Endothelial cell of umbilical vein (primary cell): Measurements from ENCODE around the gene DARS1. TPM values are rescaled to one million over a fixed set of nuclear protein-coding genes. Genes with fewer than 3 reads are reported as not detected.
A peak's percentile ranks its signal among the peaks of the same experiment; 100 is the strongest.

Source experiments
- BruUV-seq: library from RNA; stranded (reverse); fragments of 400-500 nt; replicated peaks from 2 replicates; lab custom pipeline; 2021; lab: Mats Ljungman, UMichigan
- CTCF ChIA-PET: fragments of 300-600, 350-600 bp; sonication (Branson Sonifier 250); formaldehyde crosslinking; loops from one replicate; lab custom pipeline; 2021; ENCODE audit warnings: antibody characterized with exemption, inconsistent platforms; lab: Charles Lee
- POLR2A ChIA-PET: fragments of 300-600, 350-600 bp; sonication (Branson Sonifier 250); formaldehyde crosslinking; loops from one replicate; lab custom pipeline; 2021; ENCODE audit warnings: antibody characterized with exemption, inconsistent platforms; lab: Charles Lee
- DNase-seq: peaks from one replicate; pipeline ENCODE4 v3.0.0-alpha.2; 2011; ENCODE audit warnings: low read depth, low spot score
- FAIRE-seq: peaks from 2 replicates; lab custom pipeline; 2011; peaks lifted over from hg19 to GRCh38; lab: Jason Lieb, UNC
- H2AFZ ChIP-seq: 2 replicates; pipeline ENCODE4 v1.6.0; 2012; ENCODE audit warnings: low read depth, low read length, control low read depth, inconsistent platforms
- H3K27ac ChIP-seq: 2 replicates; pipeline ENCODE4 v1.5.1; 2011; ENCODE audit warnings: low read depth, mild to moderate bottlenecking, control low read depth, low read length, moderate library complexity; ENCODE audit not compliant: insufficient read depth
- H3K27me3 ChIP-seq, 2 experiments: 2 replicates each; pipeline versions ENCODE4 v1.6.0 to v1.6.1; 2011; ENCODE audit warnings: low read length in 2 of 2, mixed read lengths in 1 of 2; ENCODE audit not compliant: control insufficient read depth in 2 of 2, insufficient read depth in 2 of 2
- H3K36me3 ChIP-seq, 2 experiments: 2 replicates in 1 of 2; 3 replicates in 1 of 2; pipeline ENCODE4 v1.5.1; 2011; ENCODE audit warnings: low read length in 2 of 2, mild to moderate bottlenecking in 1 of 2, moderate library complexity in 1 of 2; ENCODE audit not compliant: control insufficient read depth in 2 of 2, insufficient read depth in 2 of 2; ENCODE audit errors: extremely low read depth in 1 of 2
- H3K4me1 ChIP-seq: 3 replicates; pipeline ENCODE4 v1.5.1; 2011; ENCODE audit warnings: mild to moderate bottlenecking, low read length; ENCODE audit not compliant: control insufficient read depth, insufficient read depth; ENCODE audit errors: extremely low read depth
- H3K4me2 ChIP-seq: 2 replicates; pipeline ENCODE4 v1.6.1; 2011; ENCODE audit warnings: low read length, control low read depth, mixed read lengths; ENCODE audit not compliant: insufficient read depth
- H3K4me3 ChIP-seq, 3 experiments: fragments of 200-600 bp in 1 of 3; sonication (generic), shearing (Covaris generic) in 1 of 3; replicated peaks in 1 of 3; 2 replicates each; pipeline ENCODE4 v1.5.1; 2011 to 2016; ENCODE audit warnings: control low read depth in 3 of 3, low read length in 3 of 3, mild to moderate bottlenecking in 2 of 3, inconsistent platforms in 1 of 3, low read depth in 1 of 3, moderate library complexity in 1 of 3; ENCODE audit not compliant: insufficient read depth in 1 of 3
- H3K79me2 ChIP-seq: 2 replicates; pipeline ENCODE4 v1.6.0; 2012; ENCODE audit warnings: low read length, inconsistent platforms; ENCODE audit not compliant: control insufficient read depth, insufficient read depth
- H3K9ac ChIP-seq: replicated peaks from 2 replicates; pipeline ENCODE3; 2011; ENCODE audit warnings: low read length, control low read depth; ENCODE audit not compliant: insufficient read depth; ENCODE audit errors: extremely low read depth
- H3K9me1 ChIP-seq: replicated peaks from 3 replicates; pipeline ENCODE4 v1.6.0; 2011; ENCODE audit warnings: mild to moderate bottlenecking, low read length; ENCODE audit not compliant: control insufficient read depth, insufficient read depth; ENCODE audit errors: extremely low read depth
- H3K9me3 ChIP-seq: replicated peaks from 2 replicates; pipeline ENCODE4 v1.5.1; 2012; ENCODE audit warnings: low read length, inconsistent platforms; ENCODE audit not compliant: control insufficient read depth, insufficient read depth
- H4K20me1 ChIP-seq: replicated peaks from 2 replicates; pipeline ENCODE3; 2011; ENCODE audit warnings: mild to moderate bottlenecking, low read length; ENCODE audit not compliant: control insufficient read depth, insufficient read depth; ENCODE audit errors: extremely low read depth
- EZH2 ChIP-seq: IDR thresholded peaks from 2 replicates; pipeline ENCODE4 v1.6.1; 2012; ENCODE audit warnings: borderline replicate concordance, low read depth, mild to moderate bottlenecking, moderate library complexity, low read length, inconsistent platforms; ENCODE audit not compliant: severe bottlenecking
- FOS ChIP-seq: IDR thresholded peaks from 2 replicates; pipeline ENCODE4 v1.6.1; 2011; ENCODE audit warnings: mild to moderate bottlenecking, low read length, moderate library complexity, borderline replicate concordance; ENCODE audit not compliant: insufficient read depth
- GATA2 ChIP-seq: IDR thresholded peaks from 2 replicates; pipeline ENCODE4 v1.7.0; 2011; ENCODE audit warnings: low read depth, mild to moderate bottlenecking, moderate library complexity, mixed read lengths, low read length; ENCODE audit not compliant: insufficient read length, insufficient read depth
- JUN ChIP-seq: IDR thresholded peaks from 2 replicates; pipeline ENCODE4 v1.6.1; 2011; ENCODE audit warnings: borderline replicate concordance, low read depth; ENCODE audit not compliant: insufficient read length, insufficient read depth
- MYC ChIP-seq: IDR thresholded peaks from one replicate; pipeline ENCODE4 v1.6.1; 2011; ENCODE audit warnings: mild to moderate bottlenecking, low read depth, low read length
- POLR2A ChIP-seq: IDR thresholded peaks from 2 replicates; pipeline ENCODE4 v1.6.1; 2012; ENCODE audit warnings: low read depth, mild to moderate bottlenecking, control low read depth, low read length
- POLR2AphosphoS5 ChIP-seq: IDR thresholded peaks from 2 replicates; pipeline ENCODE4 v1.6.1; 2012; ENCODE audit warnings: low read depth, mild to moderate bottlenecking, control low read depth, low read length, moderate library complexity; ENCODE audit not compliant: insufficient read depth
- dilution Hi-C: fragments of 300-500 bp; cut with MboI; formaldehyde crosslinking; loops from one replicate; pipeline ENCODE4 v1.15.0; 2019; ENCODE audit warnings: low sequenced_read_pairs; ENCODE audit not compliant: extremely low pct_ligation_motif_present
- intact Hi-C: fragments of 100-400 bp; cut with micrococcal nuclease; formaldehyde crosslinking; loops from one replicate; pipeline ENCODE4 v1.10.0; 2022
- polyA plus RNA-seq, 4 experiments: library from polyadenylated mRNA; depleted of rRNA in 3 of 4; stranded (reverse) in 3 of 4; unstranded in 1 of 4; fragments of >200 nt; gene quantifications; 2 replicates each; pipeline versions ENCODE4 v1.2.1 to v1.2.3, GENCODE V29; 2011 to 2012; ENCODE audit warnings: missing spikeins in 1 of 4
- total RNA-seq: library from RNA; stranded (reverse); gene quantifications from 2 replicates; pipeline ENCODE4 v1.2.3, GENCODE V29; 2021
- TF ChIP-seq, protein P1 (sequence below), 2 donors: IDR thresholded peaks; 1 replicate in 1 of 2; 2 replicates in 1 of 2; pipeline ENCODE4 v1.5.1; 2011; ENCODE audit warnings: low read length in 2 of 2, mild to moderate bottlenecking in 2 of 2, moderate library complexity in 2 of 2, control low read depth in 1 of 2, inconsistent platforms in 1 of 2, low read depth in 1 of 2; ENCODE audit not compliant: insufficient read depth in 1 of 2; ENCODE audit errors: extremely low read depth in 1 of 2
- TF ChIP-seq, protein P2 (sequence below): IDR thresholded peaks from 2 replicates; pipeline ENCODE4 v1.6.1; 2011; ENCODE audit not compliant: insufficient read depth, insufficient read length

Gene DARS1
- total and polyA plus RNA-seq, 2 donors (not counting 3 experiments of a cell fraction or from before 2014, with no cell fraction given): 20.9 to 41.5 TPM

DNA sequence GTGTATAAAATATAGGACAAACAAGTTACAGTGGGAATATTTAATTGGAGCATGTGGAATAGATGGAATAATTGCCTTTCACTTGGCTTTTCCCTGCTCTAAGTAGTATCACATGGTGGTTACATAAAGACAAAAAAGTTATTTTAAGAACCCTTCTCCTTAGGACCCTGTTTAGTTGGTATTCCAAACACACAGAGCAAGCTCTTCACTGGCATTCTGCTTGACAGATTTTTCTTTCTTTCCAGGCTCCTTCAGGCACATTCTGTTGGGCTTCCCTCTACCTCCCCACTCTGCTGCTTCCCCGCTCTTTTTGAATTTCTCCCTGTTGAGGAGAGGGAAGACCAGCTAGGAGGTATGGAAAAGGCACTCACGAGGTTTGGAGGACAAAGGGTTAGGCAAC lies 29.0 kb upstream of the DARS1 start:
- Histone ChIP-seq H3K4me3 (no peak overlapping the region), H4K20me1 (no peaks in the 10 kb centered on the region), H3K36me3 (no peaks in the 10 kb centered on the region), H3K79me2 (no peaks in the 10 kb centered on the region), H3K9ac (no peak overlapping the region), H3K27ac (no peak overlapping the region), H2AFZ (no peak overlapping the region), H3K4me2 (no peak overlapping the region), H3K9me1 (no peaks in the 10 kb centered on the region), H3K4me1 (no peaks in the 10 kb centered on the region), H3K9me3 (no peaks in the 10 kb centered on the region), H3K27me3 (peaks cover 15 to 22% of the 10 kb centered on the region in 2 experiments)
- ChIA-PET CTCF (interaction anchor here (1.0 to 2.2 kb wide), 2 partner anchors 17 to 370 kb away, joined by 3 to 7 read pairs; no protein-coding TSS in a partner anchor), POLR2A (no interaction called here)
- intact Hi-C loops (loop anchor here (1.0 to 5.0 kb wide), 5 partner anchors 14 to 363 kb away; partner anchors contain the start of gene CXCR4), dilution Hi-C loops (no loop called here)
- no peak for FAIRE-seq
- DNase-seq: no peak
- BruUV-seq: TSS peak; percentile 92
- TF ChIP-seq MYC (no peak), GATA2 (no peak), FOS (no peak), JUN (no peak), EZH2 (no peak), POLR2A (no peak), POLR2AphosphoS5 (no peak)
- TF ChIP-seq, protein P1, sequence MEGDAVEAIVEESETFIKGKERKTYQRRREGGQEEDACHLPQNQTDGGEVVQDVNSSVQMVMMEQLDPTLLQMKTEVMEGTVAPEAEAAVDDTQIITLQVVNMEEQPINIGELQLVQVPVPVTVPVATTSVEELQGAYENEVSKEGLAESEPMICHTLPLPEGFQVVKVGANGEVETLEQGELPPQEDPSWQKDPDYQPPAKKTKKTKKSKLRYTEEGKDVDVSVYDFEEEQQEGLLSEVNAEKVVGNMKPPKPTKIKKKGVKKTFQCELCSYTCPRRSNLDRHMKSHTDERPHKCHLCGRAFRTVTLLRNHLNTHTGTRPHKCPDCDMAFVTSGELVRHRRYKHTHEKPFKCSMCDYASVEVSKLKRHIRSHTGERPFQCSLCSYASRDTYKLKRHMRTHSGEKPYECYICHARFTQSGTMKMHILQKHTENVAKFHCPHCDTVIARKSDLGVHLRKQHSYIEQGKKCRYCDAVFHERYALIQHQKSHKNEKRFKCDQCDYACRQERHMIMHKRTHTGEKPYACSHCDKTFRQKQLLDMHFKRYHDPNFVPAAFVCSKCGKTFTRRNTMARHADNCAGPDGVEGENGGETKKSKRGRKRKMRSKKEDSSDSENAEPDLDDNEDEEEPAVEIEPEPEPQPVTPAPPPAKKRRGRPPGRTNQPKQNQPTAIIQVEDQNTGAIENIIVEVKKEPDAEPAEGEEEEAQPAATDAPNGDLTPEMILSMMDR (IDR thresholded peaks at IDR 0.05; ENCODE audit: extremely low read depth in 1 of 2, insufficient read depth in 1 of 2, low read depth in 1 of 2, low read length in 2 of 2): no peak
- TF ChIP-seq, protein P2, sequence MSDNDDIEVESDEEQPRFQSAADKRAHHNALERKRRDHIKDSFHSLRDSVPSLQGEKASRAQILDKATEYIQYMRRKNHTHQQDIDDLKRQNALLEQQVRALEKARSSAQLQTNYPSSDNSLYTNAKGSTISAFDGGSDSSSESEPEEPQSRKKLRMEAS: no peak
